ENCODE data around the gene CCNT1.
"Not testable (repeated sequence)": the region's sequence is repeated elsewhere in the genome, so short reads cannot be mapped to it uniquely, and the experiment has no call there.

CCNT1 gene

GRCh38 chr12:48643011-48643410, 73.5 kb downstream of the CCNT1 start:
- no peaks in the 10 kb centered on the region for H3K79me2 ChIP-seq (ENCODE audit: insufficient read depth, low read depth)
- H3K27me3 ChIP-seq (ENCODE audit: insufficient read depth, low read depth): no peaks in the 10 kb centered on the region
- no peak overlapping the region for H3K27ac ChIP-seq
- H3K36me3 ChIP-seq (ENCODE audit: insufficient read depth): no peaks in the 10 kb centered on the region; the same call in 1 of the 2 replicates
- TF ChIP-seq CTCF (conservative IDR thresholded peaks at IDR 0.05; ENCODE audit: low read depth, low read length): no peak
- no peak overlapping the region for H3K4me3 ChIP-seq (IDR thresholded peaks at IDR 0.05; ENCODE audit: insufficient read depth, low read depth, low read length)
- H2AFZ ChIP-seq (ENCODE audit: low read depth): no peak overlapping the region
- no peaks in the 10 kb centered on the region for H3K4me1 ChIP-seq (ENCODE audit: low read depth, poor library complexity, severe bottlenecking)
- H3K9ac ChIP-seq: no peak overlapping the region
- H3K4me2 ChIP-seq: no peak overlapping the region
- no peaks in the 10 kb centered on the region for H4K20me1 ChIP-seq (ENCODE audit: insufficient read depth)

GRCh38 chr12:48641752-48642555, 74.6 kb downstream of the CCNT1 start:
- H3K27ac ChIP-seq; H3K9ac ChIP-seq; H3K4me3 ChIP-seq (IDR thresholded peaks at IDR 0.05; ENCODE audit: insufficient read depth, low read depth, low read length); H3K4me2 ChIP-seq; H3K79me2 ChIP-seq (ENCODE audit: insufficient read depth, low read depth); H3K4me1 ChIP-seq (ENCODE audit: low read depth, poor library complexity, severe bottlenecking); H4K20me1 ChIP-seq (ENCODE audit: insufficient read depth); H3K36me3 ChIP-seq (ENCODE audit: insufficient read depth); H3K27me3 ChIP-seq (ENCODE audit: insufficient read depth, low read depth); H2AFZ ChIP-seq (ENCODE audit: low read depth): not testable (repeated sequence)

- Histone ChIP-seq H3K9ac (no peak overlapping the region), H2AFZ (ENCODE audit: low read depth) (no peak overlapping the region), H3K27ac (no peak overlapping the region), H3K27me3 (ENCODE audit: insufficient read depth, low read depth) (no peaks in the 10 kb centered on the region), H3K4me3 (IDR thresholded peaks at IDR 0.05; ENCODE audit: insufficient read depth, low read depth, low read length) (no peak overlapping the region), H3K36me3 (ENCODE audit: insufficient read depth) (no peaks in the 10 kb centered on the region; the same call in 1 of the 2 replicates), H3K4me1 (ENCODE audit: low read depth, poor library complexity, severe bottlenecking) (no peaks in the 10 kb centered on the region), H3K4me2 (no peak overlapping the region), H3K79me2 (ENCODE audit: insufficient read depth, low read depth) (no peaks in the 10 kb centered on the region), H4K20me1 (ENCODE audit: insufficient read depth) (no peaks in the 10 kb centered on the region)
- TF ChIP-seq CTCF (conservative IDR thresholded peaks at IDR 0.05; ENCODE audit: low read depth, low read length): no peak
These were observed 75.7 kb downstream of the CCNT1 start for GRCh38 chr12:48640854-48641253.

- H3K36me3 ChIP-seq (ENCODE audit: insufficient read depth): no peaks in the 10 kb centered on the region; the same call in 1 of the 2 replicates
- H4K20me1 ChIP-seq (ENCODE audit: insufficient read depth): no peaks in the 10 kb centered on the region
- no peak overlapping the region for H2AFZ ChIP-seq (ENCODE audit: low read depth)
- no peak overlapping the region for H3K9ac ChIP-seq
- no peaks in the 10 kb centered on the region for H3K27me3 ChIP-seq (ENCODE audit: insufficient read depth, low read depth)
- H3K4me3 ChIP-seq (IDR thresholded peaks at IDR 0.05; ENCODE audit: insufficient read depth, low read depth, low read length): no peak overlapping the region
- H3K27ac ChIP-seq: no peak overlapping the region
- H3K79me2 ChIP-seq (ENCODE audit: insufficient read depth, low read depth): no peaks in the 10 kb centered on the region
- no peaks in the 10 kb centered on the region for H3K4me1 ChIP-seq (ENCODE audit: low read depth, poor library complexity, severe bottlenecking)
- no peak overlapping the region for H3K4me2 ChIP-seq
- no peak for TF ChIP-seq CTCF (conservative IDR thresholded peaks at IDR 0.05; ENCODE audit: low read depth, low read length)
These were observed 76.1 kb downstream of the CCNT1 start for GRCh38 chr12:48640428-48640827.
